CD4-positive, alpha-beta T cell (primary cell): Measurements from ENCODE around the gene QSOX1. TPM values are rescaled to one million over a fixed set of nuclear protein-coding genes. Genes with fewer than 3 reads are reported as not detected.
A peak's percentile ranks its signal among the peaks of the same experiment; 100 is the strongest.

Source experiments
- ATAC-seq: fragments of 200-7000 bp; cut with Tn5 transposase; one replicate; pipeline ENCODE4 v1.10.0; 2022; ENCODE audit warnings: mild to moderate bottlenecking; ENCODE audit not compliant: poor library complexity
- CTCF ChIA-PET: fragments of 350-600 bp; sonication (Branson Sonifier 250); formaldehyde crosslinking; loops from one replicate; lab custom pipeline; 2021; ENCODE audit warnings: antibody characterized with exemption, inconsistent platforms; lab: Charles Lee
- POLR2A ChIA-PET: fragments of 350-600 bp; sonication (Branson Sonifier 250); formaldehyde crosslinking; loops from one replicate; lab custom pipeline; 2021; ENCODE audit warnings: antibody characterized with exemption, inconsistent platforms; lab: Charles Lee
- DNase-seq, 14 experiments: peaks; one replicate each; pipeline ENCODE4 v3.0.0-alpha.2; 2013 to 2020; ENCODE audit warnings: mixed read lengths in 2 of 14
- H3K27ac ChIP-seq, 2 donors: one replicate each; pipeline versions ENCODE4 v1.5.1 to v1.7.0; 2013; ENCODE audit warnings: low read length in 2 of 2, low read depth in 1 of 2, mild to moderate bottlenecking in 1 of 2
- H3K27me3 ChIP-seq, 2 experiments: 1 replicate in 1 of 2; 2 replicates in 1 of 2; pipeline versions ENCODE4 v1.6.1 to v1.7.0; 2013; ENCODE audit warnings: low read length in 2 of 2, control low read depth in 1 of 2, mild to moderate bottlenecking in 1 of 2, moderate library complexity in 1 of 2; ENCODE audit not compliant: insufficient read depth in 2 of 2, control insufficient read depth in 1 of 2
- H3K36me3 ChIP-seq: one replicate; pipeline ENCODE4 v1.6.1; 2013; ENCODE audit warnings: low read length, control low read depth; ENCODE audit not compliant: insufficient read depth
- H3K4me1 ChIP-seq: one replicate; pipeline ENCODE4 v1.6.1; 2013; ENCODE audit warnings: low read length, control low read depth; ENCODE audit not compliant: insufficient read depth
- H3K4me3 ChIP-seq: one replicate; pipeline ENCODE4 v1.5.1; 2013; ENCODE audit warnings: mild to moderate bottlenecking, low read length, moderate library complexity
- H3K9me3 ChIP-seq, 2 experiments: 1 replicate in 1 of 2; 2 replicates in 1 of 2; pipeline versions ENCODE4 v1.6.1 to v1.7.0; 2013; ENCODE audit warnings: low read length in 2 of 2, mild to moderate bottlenecking in 2 of 2, control low read depth in 1 of 2, moderate library complexity in 1 of 2; ENCODE audit not compliant: control insufficient read depth in 1 of 2, insufficient read depth in 1 of 2
- H3K27ac Mint-ChIP-seq: one replicate; pipeline ENCODE4 v1.8.0; 2020; ENCODE audit warnings: mixed read lengths
- H3K27me3 Mint-ChIP-seq: one replicate; pipeline ENCODE4 v1.8.0; 2021; ENCODE audit warnings: mixed read lengths
- H3K36me3 Mint-ChIP-seq: one replicate; pipeline ENCODE4 v1.8.0; 2021; ENCODE audit warnings: low read depth, mixed read lengths
- H3K4me1 Mint-ChIP-seq: one replicate; pipeline ENCODE4 v1.8.0; 2021; ENCODE audit warnings: low read depth, mixed read lengths
- H3K4me3 Mint-ChIP-seq: one replicate; pipeline ENCODE4 v1.8.0; 2020; ENCODE audit warnings: mild to moderate bottlenecking, mixed read lengths
- H3K9me3 Mint-ChIP-seq: one replicate; pipeline ENCODE4 v1.8.0; 2020; ENCODE audit warnings: mixed read lengths
- CTCF ChIP-seq: fragments of 200-600 bp; IDR thresholded peaks from one replicate; pipeline ENCODE4 v1.8.0; 2022; ENCODE audit warnings: antibody characterized with exemption, mild to moderate bottlenecking
- intact Hi-C, 2 experiments: fragments of 100-400 bp; cut with DNase I in 1 of 2; cut with micrococcal nuclease in 1 of 2; formaldehyde crosslinking; loops; one replicate each; pipeline versions ENCODE4 v1.15.1 to v1.9.0; 2023 to 2025; cut with DNase I, micrococcal nuclease
- total RNA-seq, 174 experiments: library from RNA in 2 of 174; stranded (reverse) in 2 of 174; gene quantifications; one replicate each; pipeline ENCODE4 v1.2.3 and lab custom pipeline; 2021 to 2026

The QSOX1 gene
- total RNA-seq, 2 experiments from 2014 or later = 13.7 to 14.3 TPM

- Mint-ChIP-seq H3K4me1 (no peaks in the 10 kb centered on the region), H3K27ac (peak overlapping the region; percentile 25), H3K27me3 (no peaks in the 10 kb centered on the region), H3K9me3 (no peaks in the 10 kb centered on the region), H3K36me3 (peaks cover 4% of the 10 kb centered on the region), H3K4me3 (no peak overlapping the region)
- DNase-seq (no peak), ATAC-seq (no peak)
- Histone ChIP-seq H3K27ac (no peak overlapping the region), H3K9me3 (no peaks in the 10 kb centered on the region), H3K36me3 (no peaks in the 10 kb centered on the region), H3K4me1 (no peaks in the 10 kb centered on the region), H3K27me3 (no peaks in the 10 kb centered on the region), H3K4me3 (no peak overlapping the region)
- CTCF ChIA-PET = no interaction called here
- intact Hi-C loops = no loop called here
- POLR2A ChIA-PET = no interaction called here
- no peak for TF ChIP-seq CTCF
Measured at GRCh38 chr1:180173952-180174351, 19.3 kb downstream of the QSOX1 start.

GRCh38 chr1:180175291-180175690, 20.6 kb downstream of the QSOX1 start:
- TF ChIP-seq CTCF = no peak
- Histone ChIP-seq H3K9me3 (no peaks in the 10 kb centered on the region), H3K27ac (no peak overlapping the region), H3K4me3 (no peak overlapping the region), H3K27me3 (no peaks in the 10 kb centered on the region), H3K36me3 (no peaks in the 10 kb centered on the region), H3K4me1 (no peaks in the 10 kb centered on the region)
- Mint-ChIP-seq H3K4me3 (no peak overlapping the region), H3K27ac (no peak overlapping the region), H3K4me1 (no peaks in the 10 kb centered on the region), H3K27me3 (no peaks in the 10 kb centered on the region), H3K36me3 (peaks cover 6% of the 10 kb centered on the region), H3K9me3 (no peaks in the 10 kb centered on the region)
- ChIA-PET CTCF (no interaction called here), POLR2A (no interaction called here)
- intact Hi-C loops = loop anchor here (5.0 kb wide), 4 partner anchors 63 to 368 kb away; no protein-coding TSS in a partner anchor
- DNase-seq = no peak
- no peak for ATAC-seq

- H3K4me1 Mint-ChIP-seq = no peaks in the 10 kb centered on the region
- no peaks in the 10 kb centered on the region for H3K27me3 ChIP-seq
- no peak overlapping the region for H3K27ac Mint-ChIP-seq
- TF ChIP-seq CTCF = no peak
- no peaks in the 10 kb centered on the region for H3K36me3 ChIP-seq
- H3K4me3 Mint-ChIP-seq = no peak overlapping the region
- no peaks in the 10 kb centered on the region for H3K4me1 ChIP-seq
- ChIA-PET CTCF (no interaction called here), POLR2A (no interaction called here)
- intact Hi-C loops = loop anchor here (5.0 kb wide), 4 partner anchors 64 to 369 kb away; no protein-coding TSS in a partner anchor
- H3K4me3 ChIP-seq = no peak overlapping the region
- no peak overlapping the region for H3K27ac ChIP-seq
- ATAC-seq (no peak), DNase-seq (no peak)
- H3K36me3 Mint-ChIP-seq = peaks cover 6% of the 10 kb centered on the region
- H3K9me3 ChIP-seq = no peaks in the 10 kb centered on the region
- H3K27me3 Mint-ChIP-seq = no peaks in the 10 kb centered on the region
- H3K9me3 Mint-ChIP-seq = no peaks in the 10 kb centered on the region
Measured at GRCh38 chr1:180175806-180176205, 21.1 kb downstream of the QSOX1 start.
